ENCODE measurements around the gene NUAK1. TPM values are rescaled to one million over a fixed set of nuclear protein-coding genes. Genes with fewer than 3 reads are reported as not detected.

Gene NUAK1
- total RNA-seq, 1 experiment from 2014 or later: 7.9 TPM

DNA sequence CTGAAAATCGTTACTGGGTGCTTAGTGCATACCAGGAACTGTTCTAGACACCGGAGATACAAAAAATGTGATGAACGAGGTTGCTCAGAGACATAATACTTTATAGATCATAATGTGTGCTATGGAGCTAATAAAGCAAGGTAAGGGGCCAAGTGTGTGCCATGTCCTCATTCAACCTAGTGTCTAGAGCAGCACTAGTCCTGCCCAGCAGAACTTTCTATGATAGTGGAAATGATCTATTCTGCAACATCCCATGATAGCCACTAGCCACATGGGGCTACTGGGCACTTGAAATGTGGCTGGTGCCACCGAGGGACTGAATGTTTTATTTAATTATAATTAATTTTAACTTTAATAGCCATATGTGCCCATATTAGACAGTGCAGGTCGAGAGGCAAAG, 15.6 kb downstream of the NUAK1 start:
- TF ChIP-seq EZH2 (IDR thresholded peaks at IDR 0.05; ENCODE audit: low read depth): no peak
- TF ChIP-seq, protein P1, sequence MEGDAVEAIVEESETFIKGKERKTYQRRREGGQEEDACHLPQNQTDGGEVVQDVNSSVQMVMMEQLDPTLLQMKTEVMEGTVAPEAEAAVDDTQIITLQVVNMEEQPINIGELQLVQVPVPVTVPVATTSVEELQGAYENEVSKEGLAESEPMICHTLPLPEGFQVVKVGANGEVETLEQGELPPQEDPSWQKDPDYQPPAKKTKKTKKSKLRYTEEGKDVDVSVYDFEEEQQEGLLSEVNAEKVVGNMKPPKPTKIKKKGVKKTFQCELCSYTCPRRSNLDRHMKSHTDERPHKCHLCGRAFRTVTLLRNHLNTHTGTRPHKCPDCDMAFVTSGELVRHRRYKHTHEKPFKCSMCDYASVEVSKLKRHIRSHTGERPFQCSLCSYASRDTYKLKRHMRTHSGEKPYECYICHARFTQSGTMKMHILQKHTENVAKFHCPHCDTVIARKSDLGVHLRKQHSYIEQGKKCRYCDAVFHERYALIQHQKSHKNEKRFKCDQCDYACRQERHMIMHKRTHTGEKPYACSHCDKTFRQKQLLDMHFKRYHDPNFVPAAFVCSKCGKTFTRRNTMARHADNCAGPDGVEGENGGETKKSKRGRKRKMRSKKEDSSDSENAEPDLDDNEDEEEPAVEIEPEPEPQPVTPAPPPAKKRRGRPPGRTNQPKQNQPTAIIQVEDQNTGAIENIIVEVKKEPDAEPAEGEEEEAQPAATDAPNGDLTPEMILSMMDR (conservative IDR thresholded peaks at IDR 0.05): no peak
- intact Hi-C loops (cut with micrococcal nuclease; ENCODE audit: unreplicated experiment): no loop called here
- H3K36me3 ChIP-seq (ENCODE audit: low read depth): no peaks in the 10 kb centered on the region
- CTCF ChIA-PET: no interaction called here
- peaks cover 5% of the 10 kb centered on the region; the same call in 1 of the 2 replicates for H4K20me1 ChIP-seq (ENCODE audit: insufficient read depth)
- POLR2A ChIA-PET (ENCODE audit: unreplicated experiment): interaction anchor here (0.6 kb wide), 1 partner anchor 1104 kb away, joined by 5 read pairs; no protein-coding TSS in a partner anchor
- H3K4me2 ChIP-seq: no peak overlapping the region
- no peak overlapping the region for H3K4me3 ChIP-seq
- peaks cover 24% of the 10 kb centered on the region for H3F3A ChIP-seq (ENCODE audit: insufficient read depth, low read depth)
- no peaks in the 10 kb centered on the region for H3K9me3 ChIP-seq (ENCODE audit: insufficient read depth, low read depth)
- DNase-seq: no peak
- no peaks in the 10 kb centered on the region for H3K27me3 ChIP-seq (ENCODE audit: insufficient read depth, low read depth)
- no peak overlapping the region for H3K27ac ChIP-seq
- peaks cover 27% of the 10 kb centered on the region for H3K4me1 ChIP-seq (replicated peaks; ENCODE audit: insufficient read depth)
- H3K9me2 ChIP-seq (ENCODE audit: insufficient read depth): no peaks in the 10 kb centered on the region
- H2AFZ ChIP-seq: no peak overlapping the region
- H3K79me2 ChIP-seq (ENCODE audit: low read depth): peaks cover 90% of the 10 kb centered on the region
- BruUV-seq (replicated peaks): no TSS peak

DNA sequence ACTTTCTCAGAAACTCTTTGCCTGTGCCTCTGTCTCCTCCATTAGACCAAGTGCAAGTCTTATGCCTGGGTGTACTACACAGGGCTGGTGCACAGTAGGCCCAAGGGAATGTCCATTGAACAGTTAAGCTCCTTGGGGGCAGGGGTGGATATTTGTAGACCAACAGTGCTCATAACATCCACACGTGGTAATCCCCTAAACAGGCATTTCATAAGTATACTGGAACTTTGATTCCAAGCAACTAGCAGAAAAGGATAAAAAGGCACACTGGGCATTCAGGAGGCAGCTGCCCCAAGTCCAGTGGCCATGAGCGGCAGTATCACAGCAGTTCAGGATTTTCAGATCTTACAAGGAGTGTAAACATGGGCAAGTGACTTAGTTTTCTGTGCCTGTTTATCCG, 16.8 kb downstream of the NUAK1 start:
- no TSS peak for BruUV-seq (replicated peaks)
- Histone ChIP-seq H3K4me3 (no peak overlapping the region), H3F3A (ENCODE audit: insufficient read depth, low read depth) (peaks cover 13% of the 10 kb centered on the region), H3K4me1 (replicated peaks; ENCODE audit: insufficient read depth) (peaks cover 18% of the 10 kb centered on the region), H3K4me2 (no peak overlapping the region), H3K9me3 (ENCODE audit: insufficient read depth, low read depth) (no peaks in the 10 kb centered on the region), H3K27ac (no peak overlapping the region), H3K36me3 (ENCODE audit: low read depth) (no peaks in the 10 kb centered on the region), H3K27me3 (ENCODE audit: insufficient read depth, low read depth) (no peaks in the 10 kb centered on the region), H2AFZ (no peak overlapping the region), H3K79me2 (ENCODE audit: low read depth) (peaks cover 90% of the 10 kb centered on the region), H4K20me1 (ENCODE audit: insufficient read depth) (peaks cover 5% of the 10 kb centered on the region; the same call in 1 of the 2 replicates), H3K9me2 (ENCODE audit: insufficient read depth) (no peaks in the 10 kb centered on the region)
- ChIA-PET POLR2A (ENCODE audit: unreplicated experiment) (no interaction called here), CTCF (no interaction called here)
- DNase-seq: no peak
- TF ChIP-seq, protein P1 (conservative IDR thresholded peaks at IDR 0.05): no peak
- no peak for TF ChIP-seq EZH2 (IDR thresholded peaks at IDR 0.05; ENCODE audit: low read depth)
- intact Hi-C loops (cut with micrococcal nuclease; ENCODE audit: unreplicated experiment): no loop called here

DNA sequence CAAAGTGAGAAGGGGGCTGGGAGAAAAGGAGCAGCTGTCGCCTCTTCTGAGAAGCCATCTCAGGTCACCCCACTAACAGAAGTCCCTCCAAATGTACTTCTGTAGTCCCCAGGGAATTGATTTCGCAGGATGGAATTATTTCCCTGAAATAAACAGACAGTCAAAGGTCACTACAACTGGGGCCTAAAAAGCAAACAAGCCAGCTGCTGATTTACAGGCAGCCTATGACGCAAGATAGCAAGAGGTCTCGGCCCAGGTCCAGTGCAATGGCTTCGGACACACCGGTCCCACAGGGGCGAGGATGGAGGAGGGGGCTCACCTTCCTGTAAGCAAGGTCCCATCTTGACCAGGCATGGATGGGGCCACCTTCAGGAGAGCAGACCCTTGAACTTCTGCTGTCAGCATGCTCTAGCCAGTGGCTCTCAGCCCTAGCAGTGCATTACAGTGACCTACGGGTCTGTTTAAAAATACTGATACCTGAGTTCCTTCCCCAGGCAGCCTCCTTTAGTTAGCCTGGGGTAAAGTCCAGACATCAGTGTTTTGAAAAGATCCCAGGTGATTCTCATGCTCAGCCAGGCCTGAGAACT, 18.1 kb downstream of the NUAK1 start:
- no peaks in the 10 kb centered on the region for H3K9me2 ChIP-seq (ENCODE audit: insufficient read depth)
- POLR2A ChIA-PET (ENCODE audit: unreplicated experiment): no interaction called here

More for the DNA sequence above, 18.1 kb downstream of the NUAK1 start:
- BruUV-seq (replicated peaks): no TSS peak
- CTCF ChIA-PET: interaction anchor here (0.6 kb wide), 1 partner anchor 14 kb away, joined by 5 read pairs; no protein-coding TSS in a partner anchor
- TF ChIP-seq EZH2 (IDR thresholded peaks at IDR 0.05; ENCODE audit: low read depth): no peak
- TF ChIP-seq, protein P1 (conservative IDR thresholded peaks at IDR 0.05): no peak
- Histone ChIP-seq H3K27me3 (ENCODE audit: insufficient read depth, low read depth) (no peaks in the 10 kb centered on the region), H3K79me2 (ENCODE audit: low read depth) (peaks cover 92% of the 10 kb centered on the region), H3K36me3 (ENCODE audit: low read depth) (no peaks in the 10 kb centered on the region), H3K4me3 (no peak overlapping the region), H3K4me2 (no peak overlapping the region), H2AFZ (no peak overlapping the region), H3K4me1 (replicated peaks; ENCODE audit: insufficient read depth) (peaks cover 8% of the 10 kb centered on the region), H3K9me3 (ENCODE audit: insufficient read depth, low read depth) (no peaks in the 10 kb centered on the region), H3K27ac (no peak overlapping the region), H3F3A (ENCODE audit: insufficient read depth, low read depth) (peaks cover 1% of the 10 kb centered on the region; the same call in 1 of the 2 replicates), H4K20me1 (ENCODE audit: insufficient read depth) (no peaks in the 10 kb centered on the region)
- intact Hi-C loops (cut with micrococcal nuclease; ENCODE audit: unreplicated experiment): no loop called here
- DNase-seq: no peak
